NOMO-1 treated with DMSO at 0.1 percent for 48 hours (cell line): Measurements from ENCODE around the gene NXF2B.
"Not testable (repeated sequence)": the region's sequence is repeated elsewhere in the genome, so short reads cannot be mapped to it uniquely, and the experiment has no call there.

Experiments used
- DNase-seq: peaks from one replicate; lab custom pipeline; 2025; ENCODE audit not compliant: unreplicated experiment; lab: John Stamatoyannopoulos, UW

Gene NXF2B

GRCh38 chrX:102439908-102440307 is at the start of gene NXF2B:
Gene NXF2B (minus strand): TSS chrX:102440008. CDS start chrX:102380036, 59,972 bp downstream.
- DNase-seq: not testable (repeated sequence)

GRCh38 chrX:102478765-102479164 is 39.0 kb upstream of the NXF2B start:
- not testable (repeated sequence) for DNase-seq

- not testable (repeated sequence) for DNase-seq
These were observed 32.0 kb upstream of the NXF2B start, which contains the start of gene TCP11X2 for GRCh38 chrX:102471762-102472220. Gene TCP11X2 (minus strand): TSS chrX:102471812.

GRCh38 chrX:102470215-102470614 is 30.4 kb upstream of the NXF2B start:
- not testable (repeated sequence) for DNase-seq

- DNase-seq: not testable (repeated sequence)
These were observed 18.8 kb upstream of the NXF2B start for GRCh38 chrX:102458615-102459014.

GRCh38 chrX:102414493-102414892 is 25.3 kb downstream of the NXF2B start:
- not testable (repeated sequence) for DNase-seq

GRCh38 chrX:102345916-102346315 is 93.9 kb downstream of the NXF2B start:
- DNase-seq: no peak

GRCh38 chrX:102341867-102342266 is 97.9 kb downstream of the NXF2B start:
- no peak for DNase-seq

- no peak for DNase-seq
These were observed 100.2 kb downstream of the NXF2B start for GRCh38 chrX:102339312-102340298.

GRCh38 chrX:102338162-102338561 is 101.6 kb downstream of the NXF2B start:
- no peak for DNase-seq
